CMK (cell line): ENCODE results near the gene HIVEP3.
A peak's percentile ranks its signal among the peaks of the same experiment; 100 is the strongest.

Experiments used
- DNase-seq: peaks from one replicate; pipeline ENCODE4 v3.0.0-alpha.2; 2010; ENCODE audit warnings: low read depth

HIVEP3 gene

GRCh38 chr1:41664861-41665640 lies 253.7 kb downstream of the HIVEP3 start:
- no peak for DNase-seq

DNA sequence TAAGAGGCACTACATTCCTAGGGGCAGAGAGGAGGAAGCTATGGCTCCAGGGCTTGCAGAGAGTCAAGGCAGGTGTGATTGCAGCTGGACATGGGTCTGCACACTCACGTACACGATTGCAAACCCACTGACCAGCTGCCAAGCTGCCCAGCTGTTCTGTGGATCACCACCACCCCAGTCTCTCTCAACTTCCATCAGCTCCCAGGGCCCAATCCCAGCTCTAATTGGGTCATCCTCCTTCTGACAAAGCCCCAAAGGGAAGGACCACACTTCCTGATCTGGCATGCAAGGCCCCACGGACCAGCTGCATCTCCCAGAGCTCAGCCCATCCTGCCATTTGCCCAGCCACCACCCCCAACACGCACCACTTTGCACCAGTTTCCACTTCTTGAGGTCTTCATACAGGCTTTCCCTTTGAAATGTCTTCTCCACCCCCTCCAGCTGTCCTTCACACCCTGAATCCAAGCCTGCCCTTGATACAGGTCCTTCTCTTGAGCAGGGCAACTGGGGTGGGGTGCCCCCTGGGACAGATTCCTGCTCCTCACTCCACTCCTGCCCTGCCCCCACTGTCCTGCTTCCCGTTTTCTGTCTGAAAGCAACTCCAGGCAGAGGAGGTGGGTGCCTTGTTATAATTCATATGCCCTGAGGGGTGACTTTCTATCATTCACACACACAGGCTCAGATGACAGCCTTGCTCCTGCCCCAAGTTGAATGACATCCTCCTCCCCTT lies 254.9 kb downstream of the HIVEP3 start:
- DNase-seq = no peak

DNA sequence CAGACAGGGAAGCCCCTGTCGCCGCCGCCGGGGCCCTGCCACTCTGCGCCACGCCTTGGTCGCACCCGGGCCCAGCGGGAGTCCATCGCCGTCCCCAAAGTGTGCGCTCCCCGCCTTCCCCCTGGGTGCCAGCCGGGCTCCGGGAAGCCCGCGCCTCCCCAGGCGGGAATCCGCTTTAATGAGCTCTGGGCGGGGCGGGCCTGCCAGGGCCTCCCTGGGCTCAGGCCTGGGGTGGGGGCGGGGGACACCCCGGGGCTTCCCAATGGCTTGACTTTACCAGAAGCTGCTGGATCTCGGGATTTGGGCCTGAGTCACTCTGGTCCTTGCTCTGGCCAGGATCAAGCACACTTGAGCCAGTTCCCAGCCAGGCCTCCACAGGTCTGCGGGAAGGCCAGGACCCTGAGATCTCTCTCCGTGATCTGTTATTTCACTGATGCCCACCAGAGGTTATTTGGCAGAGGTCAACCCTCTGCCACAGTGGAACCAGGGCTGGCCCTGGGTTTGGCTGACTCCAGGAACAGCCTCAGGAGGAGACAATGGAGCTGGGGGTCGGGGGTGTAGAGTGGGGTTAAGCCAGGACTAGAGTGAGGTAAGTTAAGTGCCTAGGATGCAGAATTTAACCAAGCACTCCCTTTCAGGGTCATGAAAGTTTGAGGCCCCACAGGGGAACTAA lies 255.8 kb downstream of the HIVEP3 start:
- no peak for DNase-seq

GRCh38 chr1:41662061-41662764 lies 256.5 kb downstream of the HIVEP3 start:
- peak; percentile 31 for DNase-seq

DNA sequence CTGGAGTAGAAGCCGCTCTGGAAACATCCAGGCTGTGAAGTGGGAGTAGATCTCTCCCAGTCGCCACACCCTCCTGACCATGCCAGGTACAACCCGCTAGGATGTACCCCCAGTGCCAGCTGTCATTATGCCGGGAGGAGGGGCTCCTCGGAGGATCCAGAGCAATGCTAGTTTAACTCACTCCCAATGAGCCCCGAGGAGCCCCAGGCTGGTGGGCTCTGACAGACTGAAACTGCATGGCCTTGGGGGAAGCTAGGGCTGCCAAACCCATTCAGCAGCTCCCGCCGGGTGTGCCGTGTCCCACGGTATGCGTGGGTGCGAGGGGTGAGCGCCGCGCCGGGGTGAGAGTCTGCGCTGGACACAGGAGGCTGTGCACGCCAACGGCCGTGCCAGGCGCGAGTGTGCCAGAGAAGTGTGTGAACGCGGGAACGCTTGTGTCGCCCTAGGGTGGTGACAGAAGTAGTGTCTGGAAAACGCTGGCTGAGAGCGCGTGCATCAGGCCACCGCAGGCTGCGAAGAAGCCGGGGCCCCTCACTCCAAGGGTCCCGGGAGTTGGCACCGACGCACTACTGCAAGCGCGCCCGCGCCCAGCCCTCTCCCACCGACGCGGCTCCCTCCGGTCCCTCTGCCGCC lies 257.2 kb downstream of the HIVEP3 start:
- DNase-seq = no peak

GRCh38 chr1:41660570-41661427 lies 257.9 kb downstream of the HIVEP3 start:
- no peak for DNase-seq

DNA sequence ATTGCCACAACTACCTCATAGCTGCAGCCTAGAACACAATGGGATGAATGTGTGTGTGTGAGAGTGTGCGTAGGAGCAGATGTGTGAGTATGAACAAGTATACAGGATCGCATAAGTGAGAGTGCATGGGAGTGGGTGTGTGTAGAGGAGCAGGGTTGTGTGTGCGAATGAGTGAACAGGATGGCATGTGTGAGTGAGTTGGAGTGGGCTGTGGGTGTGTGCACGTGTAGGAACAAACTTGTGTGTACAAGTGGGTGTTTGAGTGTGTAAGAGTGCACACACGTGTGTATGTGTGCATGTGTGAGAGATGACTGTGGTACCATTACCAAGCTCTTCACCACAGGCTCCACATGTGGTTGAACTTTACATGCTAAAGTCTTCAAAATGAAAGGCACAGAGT lies 258.8 kb downstream of the HIVEP3 start:
- DNase-seq = no peak

GRCh38 chr1:41659159-41659495 lies 259.6 kb downstream of the HIVEP3 start:
- no peak for DNase-seq

DNA sequence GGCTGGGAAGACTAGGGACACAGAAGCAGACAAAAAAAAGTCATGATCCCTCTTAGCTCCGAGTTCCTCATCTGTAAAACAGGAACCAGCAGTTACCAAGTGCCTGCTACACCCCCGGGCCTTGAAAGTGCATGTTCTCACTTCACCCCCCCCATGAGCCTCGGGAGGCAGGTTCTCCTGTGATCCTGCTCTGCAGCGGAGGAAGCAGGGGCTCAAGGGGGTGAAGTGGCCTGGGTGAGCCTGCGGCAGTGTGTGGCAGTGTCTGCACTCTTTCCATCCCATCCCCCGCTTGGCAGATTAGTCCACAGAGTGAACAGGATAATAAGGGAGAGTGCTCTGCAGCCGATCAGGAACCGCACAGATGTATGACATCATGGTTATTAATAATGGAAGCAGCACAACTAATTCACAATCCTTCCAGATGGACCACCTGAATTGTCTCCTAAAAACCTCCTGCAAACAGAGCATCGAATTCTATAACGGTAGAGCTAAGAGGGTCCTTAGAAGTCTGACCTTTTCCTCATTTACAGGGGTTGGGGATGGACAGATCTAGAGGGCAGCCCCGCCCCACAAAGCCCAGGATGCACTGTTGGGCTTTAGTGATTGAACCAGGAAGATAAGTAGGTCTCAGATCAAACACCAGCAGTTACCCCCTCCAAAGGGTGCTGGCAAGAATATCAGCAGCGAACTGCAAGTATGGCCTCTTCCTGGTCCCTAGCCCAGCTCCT lies 260.1 kb downstream of the HIVEP3 start:
- peak; percentile 30 for DNase-seq

DNA sequence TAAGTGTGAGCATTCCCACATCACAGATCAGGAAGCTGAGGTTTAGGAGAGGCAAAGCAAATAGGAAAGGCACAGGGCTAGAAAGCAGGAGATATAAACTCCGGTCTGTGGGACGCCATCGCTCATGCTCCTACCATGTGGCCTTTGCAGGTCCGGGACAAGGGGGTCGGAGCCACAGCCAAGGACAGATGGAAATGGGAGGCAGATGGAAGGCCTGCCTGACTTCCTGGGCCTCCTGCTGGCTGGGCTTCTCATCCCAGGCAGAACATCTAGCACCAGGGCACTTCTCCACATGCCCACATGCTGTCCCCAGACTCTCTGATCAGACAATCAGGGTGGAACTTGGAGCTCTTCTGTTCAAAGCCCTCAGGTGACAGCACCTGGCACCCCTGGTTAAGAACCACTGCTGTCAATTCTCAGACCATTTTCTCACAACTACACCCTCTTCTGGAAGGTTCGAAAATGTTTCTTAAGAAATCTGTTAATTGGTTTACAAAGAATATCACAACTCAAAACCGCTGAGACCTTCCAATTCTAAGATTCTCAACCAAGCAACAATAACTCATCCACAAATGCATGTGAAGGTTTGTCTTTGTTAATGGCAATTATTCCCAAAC lies 260.9 kb downstream of the HIVEP3 start:
- no peak for DNase-seq

GRCh38 chr1:41656825-41657500 lies 261.8 kb downstream of the HIVEP3 start:
- no peak for DNase-seq

DNA sequence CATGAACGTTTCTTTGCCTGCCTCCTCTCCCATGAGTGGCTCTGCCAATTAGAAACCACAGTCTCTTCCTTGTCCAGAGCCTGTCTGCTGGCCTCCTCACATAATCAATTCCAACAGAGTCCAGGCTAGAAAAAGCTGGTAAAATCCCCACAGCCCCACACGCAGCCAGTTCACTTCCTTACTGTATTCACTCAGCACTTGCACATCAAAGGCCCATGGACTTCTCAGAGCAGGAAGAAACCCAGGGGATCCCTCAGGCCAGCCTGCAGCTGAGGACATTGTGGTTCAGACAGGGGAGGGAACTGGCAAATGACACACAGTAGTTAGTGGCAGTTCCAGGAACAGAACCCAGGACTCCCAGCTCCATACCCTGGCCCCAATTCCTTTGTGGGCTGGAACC lies 262.7 kb downstream of the HIVEP3 start:
- DNase-seq = no peak

DNA sequence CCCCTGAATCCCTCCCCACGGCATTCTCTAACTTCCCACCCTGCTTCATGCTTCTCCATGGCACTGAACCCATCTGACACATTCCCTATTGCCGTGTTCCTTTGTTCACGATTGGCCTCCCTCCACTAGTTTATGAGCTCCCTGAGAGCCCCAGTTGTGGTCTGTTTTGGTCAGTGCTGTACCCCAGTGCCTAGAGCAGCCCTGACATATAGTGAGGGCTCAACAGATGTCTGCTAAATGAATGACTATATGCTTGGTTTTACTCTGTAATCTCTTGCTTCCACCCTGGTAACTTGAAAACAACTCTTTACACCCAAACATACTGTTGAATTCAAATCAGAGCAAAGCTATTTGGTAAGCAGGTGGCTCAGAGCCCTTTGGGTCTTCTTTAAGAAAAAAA lies 263.1 kb downstream of the HIVEP3 start:
- DNase-seq = no peak

DNA sequence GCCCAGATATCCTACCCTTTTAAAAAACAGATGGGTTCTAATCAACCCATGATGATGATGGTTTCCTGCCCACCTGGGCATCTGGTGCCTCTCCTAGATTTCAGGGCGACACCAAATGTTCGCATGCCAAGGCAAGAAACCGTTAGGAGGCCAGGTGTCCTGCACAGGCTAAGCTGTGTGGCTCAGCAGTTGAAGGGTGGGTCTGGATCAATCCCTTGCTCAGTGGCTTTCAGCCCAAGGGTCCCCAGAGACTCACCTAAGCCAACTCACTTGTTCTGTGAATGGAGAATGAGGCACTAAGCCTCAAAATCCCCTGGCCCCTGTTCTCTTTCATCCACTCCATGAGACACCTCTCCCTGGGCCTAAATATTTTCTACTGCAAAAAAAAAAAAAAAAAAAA lies 265.1 kb downstream of the HIVEP3 start:
- no peak for DNase-seq

- no peak for DNase-seq
Observed at GRCh38 chr1:41652384-41653265, 266.1 kb downstream of the HIVEP3 start.

DNA sequence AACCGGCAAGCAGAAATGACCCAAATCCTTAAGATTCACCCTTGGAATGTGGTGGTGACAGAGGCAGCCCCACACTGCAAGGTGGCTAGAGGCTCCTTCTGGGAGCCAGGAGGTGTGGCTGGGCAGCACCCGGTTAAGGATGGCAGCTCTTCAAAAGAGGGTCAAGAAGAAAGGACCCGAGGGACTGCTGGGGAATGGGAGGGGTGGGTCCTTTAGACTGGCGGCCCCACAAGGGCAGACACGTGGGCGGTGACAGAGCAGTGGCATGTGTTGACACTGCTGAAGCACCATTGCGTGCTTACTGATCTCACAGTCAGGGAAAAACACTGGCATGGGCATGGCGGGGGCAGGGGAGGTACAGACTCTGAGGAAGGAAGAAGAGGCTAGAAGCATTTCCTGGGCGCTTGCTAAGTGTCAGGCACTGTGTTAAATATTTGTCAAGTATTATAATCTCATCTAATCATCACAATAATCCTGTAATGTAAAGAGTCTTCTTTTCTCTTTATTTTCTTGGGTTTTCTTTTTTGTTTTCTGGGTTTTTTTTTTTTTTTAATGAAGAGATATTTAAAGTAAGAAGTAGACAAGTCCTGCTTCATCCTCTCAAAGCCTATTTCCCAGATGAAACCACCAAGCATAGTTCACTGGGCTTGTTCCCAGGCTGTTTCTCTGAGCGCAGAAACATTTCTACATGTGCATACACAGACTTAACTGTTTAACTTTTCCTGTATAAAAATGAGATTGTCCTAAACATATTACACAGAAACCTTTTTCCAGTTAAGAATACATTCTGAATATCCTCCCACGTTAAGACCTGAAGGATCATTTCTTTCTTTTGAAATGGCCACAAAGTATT lies 268.5 kb downstream of the HIVEP3 start:
- DNase-seq = no peak

DNA sequence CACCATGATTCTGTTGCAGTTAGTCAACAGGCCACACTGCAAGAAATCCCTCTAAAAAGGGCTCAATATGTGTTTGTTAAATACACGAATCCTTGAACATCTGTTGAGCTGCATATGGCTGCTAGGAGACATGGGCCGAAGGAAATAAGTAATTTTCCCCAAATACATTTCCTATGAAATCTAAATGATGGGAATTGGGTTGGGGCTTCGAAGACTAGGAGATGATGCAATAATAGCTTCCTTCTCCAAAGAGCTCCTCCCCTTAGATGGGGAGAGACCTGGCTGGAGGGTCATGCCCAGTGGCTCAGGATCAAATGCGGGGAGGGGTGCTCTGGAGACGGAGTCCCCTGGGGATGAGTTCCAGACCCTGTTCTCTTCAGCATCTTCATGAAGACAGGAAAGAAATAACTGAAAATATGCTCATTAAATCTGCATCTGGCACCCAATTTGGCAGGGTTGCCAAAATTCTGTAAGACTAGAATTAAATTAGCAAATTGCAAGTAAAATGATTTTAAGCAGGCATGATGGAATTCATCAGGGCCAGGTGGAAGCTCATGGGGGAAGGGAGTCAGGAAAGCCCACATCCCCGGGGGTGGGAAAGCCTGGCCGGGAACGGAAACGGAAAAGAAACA lies 269.2 kb downstream of the HIVEP3 start:
- no peak for DNase-seq
